GM19467 (cell line): ENCODE results near the gene TENT4A.
A peak's percentile ranks its signal among the peaks of the same experiment; 100 is the strongest.

Experiments
- ATAC-seq: cut with Tn5 transposase; IDR thresholded peaks from one replicate; pipeline ENCODE4 v1.9.1; 2021; ENCODE audit warnings: mild to moderate bottlenecking, moderate library complexity; ENCODE audit not compliant: unreplicated experiment

TENT4A gene

GRCh38 chr5:6749026-6749716 lies 35.9 kb downstream of the TENT4A start:
- ATAC-seq: no peak

- no peak for ATAC-seq
Observed at GRCh38 chr5:6750142-6750840, 37.1 kb downstream of the TENT4A start.

- ATAC-seq: no peak
Observed at GRCh38 chr5:6750951-6751685, 37.9 kb downstream of the TENT4A start.

- no peak for ATAC-seq
Observed at GRCh38 chr5:6752236-6752635, 39.0 kb downstream of the TENT4A start.

GRCh38 chr5:6752782-6753181 lies 39.5 kb downstream of the TENT4A start:
- no peak for ATAC-seq

GRCh38 chr5:6753851-6754250 lies 40.6 kb downstream of the TENT4A start:
- no peak for ATAC-seq

GRCh38 chr5:6754766-6755165 lies 41.5 kb downstream of the TENT4A start:
- no peak for ATAC-seq

GRCh38 chr5:6755519-6755918 lies 42.3 kb downstream of the TENT4A start:
- ATAC-seq: no peak

GRCh38 chr5:6755941-6756340 lies 42.7 kb downstream of the TENT4A start:
- no peak for ATAC-seq

- ATAC-seq: no peak
Observed at GRCh38 chr5:6757414-6757969, 44.3 kb downstream of the TENT4A start.

- no peak for ATAC-seq
Observed at GRCh38 chr5:6758236-6758635, 45.0 kb downstream of the TENT4A start.

GRCh38 chr5:6758706-6759105 lies 45.5 kb downstream of the TENT4A start:
- no peak for ATAC-seq

- ATAC-seq: no peak
Observed at GRCh38 chr5:6759401-6759800, 46.2 kb downstream of the TENT4A start.

GRCh38 chr5:6759983-6760382 lies 46.8 kb downstream of the TENT4A start:
- no peak for ATAC-seq

GRCh38 chr5:6760686-6761085 lies 47.5 kb downstream of the TENT4A start:
- ATAC-seq: no peak

GRCh38 chr5:6761333-6761732 lies 48.1 kb downstream of the TENT4A start:
- ATAC-seq: no peak

GRCh38 chr5:6762116-6762515 lies 48.9 kb downstream of the TENT4A start:
- no peak for ATAC-seq

- no peak for ATAC-seq
Observed at GRCh38 chr5:6762697-6763096, 49.5 kb downstream of the TENT4A start.

- no peak for ATAC-seq
Observed at GRCh38 chr5:6763191-6763590, 50.0 kb downstream of the TENT4A start.

- peak; percentile 79 for ATAC-seq
Observed at GRCh38 chr5:6765612-6766525, 52.6 kb downstream of the TENT4A start.
